Kidney (tissue), 14 donors: ENCODE results near the gene TMEM181. TPM values are rescaled to one million over a fixed set of nuclear protein-coding genes. Genes with fewer than 3 reads are reported as not detected.

Source experiments
- DNase-seq, 5 donors: peaks; one replicate each; pipeline ENCODE4 v3.0.0-alpha.2; 2013 to 2020
- FAIRE-seq: peaks from 2 replicates; lab custom pipeline; 2012; peaks lifted over from hg19 to GRCh38; lab: Jason Lieb, UNC
- H3K27ac ChIP-seq, 2 donors: one replicate each; pipeline ENCODE4 v1.7.0; 2013; ENCODE audit warnings: low read depth in 2 of 2, low read length in 2 of 2, inconsistent platforms in 1 of 2
- H3K27me3 ChIP-seq: one replicate; pipeline ENCODE4 v1.7.1; 2013; ENCODE audit warnings: low read length, inconsistent platforms; ENCODE audit not compliant: control insufficient read depth, insufficient read depth
- H3K36me3 ChIP-seq, 3 donors: one replicate each; pipeline versions ENCODE4 v1.7.0 to v1.7.1; 2013; ENCODE audit warnings: low read length in 3 of 3, control low read depth in 1 of 3, inconsistent platforms in 1 of 3; ENCODE audit not compliant: insufficient read depth in 3 of 3, control insufficient read depth in 2 of 3
- H3K4me1 ChIP-seq, 3 donors: one replicate each; pipeline versions ENCODE4 v1.7.0 to v1.7.1; 2013; ENCODE audit warnings: low read length in 3 of 3, inconsistent platforms in 1 of 3, low read depth in 1 of 3; ENCODE audit not compliant: control insufficient read depth in 2 of 3, insufficient read depth in 2 of 3
- H3K4me3 ChIP-seq, 3 donors: one replicate each; pipeline versions ENCODE4 v1.7.0 to v1.8.1; 2013; ENCODE audit warnings: low read length in 3 of 3, control low read depth in 1 of 3, inconsistent platforms in 1 of 3
- H3K9ac ChIP-seq, 3 donors: one replicate each; pipeline versions ENCODE4 v1.7.0 to v1.7.1; 2013; ENCODE audit warnings: low read length in 3 of 3, control low read depth in 1 of 3, inconsistent platforms in 1 of 3
- H3K9me3 ChIP-seq, 3 donors: one replicate each; pipeline versions ENCODE4 v1.7.0 to v1.7.1; 2013; ENCODE audit warnings: low read length in 3 of 3, control low read depth in 1 of 3, inconsistent platforms in 1 of 3; ENCODE audit not compliant: control insufficient read depth in 2 of 3, insufficient read depth in 1 of 3
- intact Hi-C: fragments of 100-400 bp; cut with DNase I; formaldehyde crosslinking; loops from one replicate; pipeline ENCODE4 v1.11.1; 2022
- microRNA-seq: library from miRNA; unstranded; fragments of <30 nt; microRNA quantifications from one replicate; pipeline ENCODE4 v1.2.0, GENCODE V29; 2020
- polyA plus RNA-seq: library from polyadenylated mRNA; stranded (reverse); fragments of 350-450 nt; fragmentation: Illumina TruSeq; extraction: RNeasy Lipid Tissue Mini Kit (QIAGEN cat#74804); gene quantifications from one replicate; pipeline ENCODE4 v1.2.3, GENCODE V29; 2014; ENCODE audit warnings: low read depth, low replicate concordance; ENCODE audit not compliant: insufficient read depth
- total RNA-seq: library from RNA; stranded (reverse); fragmentation: NEBNext Ultra II Directional; extraction: Animal tissue kit (Norgen Biotek cat#: 25700); gene quantifications from one replicate; pipeline ENCODE4 v1.2.1, GENCODE V29; 2021
- TF ChIP-seq, protein P1 (sequence below): IDR thresholded peaks from 3 replicates; pipeline ENCODE4 v1.5.1; 2012; ENCODE audit warnings: mild to moderate bottlenecking, moderate library complexity, borderline replicate concordance; ENCODE audit not compliant: insufficient read depth; ENCODE audit errors: extremely low read depth
- donor health status: control.
- donor health status: control.
- donor health status: control.
- donor health status: control.
- donor health status: control.
- donor health status: DM: yes; HTN: yes; CAD: no.
- donor health status: Normal renal cell carcinoma (clear cell type).

Gene TMEM181
- total and polyA plus RNA-seq, 2 donors from 2014 or later, result 6.9 to 19.9 TPM

DNA sequence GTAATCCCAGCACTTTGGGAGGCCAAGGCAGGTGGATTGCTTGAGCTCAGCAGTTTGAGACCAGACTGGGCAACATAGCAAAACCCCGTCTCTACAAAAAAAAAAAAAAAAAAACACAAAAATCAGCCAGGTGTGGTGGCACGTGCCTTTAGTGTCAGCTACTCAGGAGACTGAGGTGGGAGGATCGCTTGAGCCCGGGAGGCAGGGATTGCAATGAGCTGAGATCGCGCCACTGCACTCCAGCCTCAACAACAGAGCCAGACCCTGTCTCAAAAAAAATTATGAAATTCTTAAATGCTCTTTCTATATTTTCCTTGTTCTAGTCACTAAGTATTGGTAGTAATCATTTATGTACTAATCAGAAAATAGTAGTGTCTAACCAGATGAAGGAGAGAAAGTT, 120.6 kb downstream of the TMEM181 start:
- TF ChIP-seq, protein P1, sequence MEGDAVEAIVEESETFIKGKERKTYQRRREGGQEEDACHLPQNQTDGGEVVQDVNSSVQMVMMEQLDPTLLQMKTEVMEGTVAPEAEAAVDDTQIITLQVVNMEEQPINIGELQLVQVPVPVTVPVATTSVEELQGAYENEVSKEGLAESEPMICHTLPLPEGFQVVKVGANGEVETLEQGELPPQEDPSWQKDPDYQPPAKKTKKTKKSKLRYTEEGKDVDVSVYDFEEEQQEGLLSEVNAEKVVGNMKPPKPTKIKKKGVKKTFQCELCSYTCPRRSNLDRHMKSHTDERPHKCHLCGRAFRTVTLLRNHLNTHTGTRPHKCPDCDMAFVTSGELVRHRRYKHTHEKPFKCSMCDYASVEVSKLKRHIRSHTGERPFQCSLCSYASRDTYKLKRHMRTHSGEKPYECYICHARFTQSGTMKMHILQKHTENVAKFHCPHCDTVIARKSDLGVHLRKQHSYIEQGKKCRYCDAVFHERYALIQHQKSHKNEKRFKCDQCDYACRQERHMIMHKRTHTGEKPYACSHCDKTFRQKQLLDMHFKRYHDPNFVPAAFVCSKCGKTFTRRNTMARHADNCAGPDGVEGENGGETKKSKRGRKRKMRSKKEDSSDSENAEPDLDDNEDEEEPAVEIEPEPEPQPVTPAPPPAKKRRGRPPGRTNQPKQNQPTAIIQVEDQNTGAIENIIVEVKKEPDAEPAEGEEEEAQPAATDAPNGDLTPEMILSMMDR, result no peak
- Histone ChIP-seq H3K36me3 (no peaks in the 10 kb centered on the region), H3K27me3 (no peaks in the 10 kb centered on the region), H3K27ac (no peak overlapping the region), H3K9me3 (no peaks in the 10 kb centered on the region), H3K9ac (no peak overlapping the region), H3K4me1 (peaks cover 0 to 6% (median 0%) of the 10 kb centered on the region in 3 donors), H3K4me3 (no peak overlapping the region)
- intact Hi-C loops, result no loop called here
- FAIRE-seq, result no peak
- DNase-seq, result no peak

DNA sequence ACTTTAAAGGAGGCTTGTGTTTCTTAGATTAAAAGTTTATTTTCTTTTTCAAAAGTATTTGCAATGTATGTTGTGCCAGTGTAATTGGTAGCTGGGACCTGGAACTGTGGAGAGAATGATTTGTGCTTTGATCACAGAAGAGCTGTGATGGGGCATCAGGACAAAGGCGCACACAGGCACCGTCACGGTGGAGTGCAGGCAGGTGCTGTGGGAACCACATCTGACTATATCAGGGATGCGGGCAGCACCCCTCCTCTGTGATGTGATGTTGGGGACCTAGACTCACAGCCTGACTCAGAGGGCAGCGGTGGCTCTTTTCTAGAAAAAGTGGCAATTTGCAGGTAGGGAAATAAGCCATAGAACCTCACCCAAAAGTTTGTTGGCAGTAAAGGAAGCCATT, 124.4 kb downstream of the TMEM181 start:
- FAIRE-seq (no peak), DNase-seq (no peak)
- H3K27me3 ChIP-seq, result no peaks in the 10 kb centered on the region
- intact Hi-C loops, result no loop called here
- H3K9ac ChIP-seq, result no peak overlapping the region
- no peaks in the 10 kb centered on the region for H3K36me3 ChIP-seq
- peaks cover 0 to 6% (median 0%) of the 10 kb centered on the region in 3 donors for H3K4me1 ChIP-seq
- no peak overlapping the region for H3K27ac ChIP-seq
- TF ChIP-seq, protein P1, result no peak
- no peaks in the 10 kb centered on the region for H3K9me3 ChIP-seq
- H3K4me3 ChIP-seq, result no peak overlapping the region

- intact Hi-C loops, result no loop called here
- no peak for FAIRE-seq
Measured at GRCh38 chr6:158684745-158685324, 124.9 kb downstream of the TMEM181 start.

More at GRCh38 chr6:158684745-158685324, 124.9 kb downstream of the TMEM181 start:
- no peaks in the 10 kb centered on the region for H3K36me3 ChIP-seq
- no peaks in the 10 kb centered on the region for H3K9me3 ChIP-seq
- H3K4me1 ChIP-seq, result peaks cover 0 to 6% (median 0%) of the 10 kb centered on the region in 3 donors
- H3K27ac ChIP-seq, result no peak overlapping the region
- no peak overlapping the region for H3K4me3 ChIP-seq
- no peak overlapping the region for H3K9ac ChIP-seq
- DNase-seq, result no peak
- H3K27me3 ChIP-seq, result no peaks in the 10 kb centered on the region
- TF ChIP-seq, protein P1, result no peak

Small RNA genes lying within 50 kb of the gene (microRNA-seq; reads per million reads assigned to microRNA genes)
- not detected for gene MIR7161

Other genes starting within 250 kb of the TMEM181 start
- 114 TPM for gene TULP4, start 247.6 kb upstream of the TMEM181 start, total RNA-seq
- 3.3 TPM for gene TULP4, start 247.6 kb upstream of the TMEM181 start, polyA plus RNA-seq
- 145 TPM for gene DYNLT1, start 84.7 kb downstream of the TMEM181 start, total RNA-seq
- 406 TPM for gene DYNLT1, start 84.7 kb downstream of the TMEM181 start, polyA plus RNA-seq
- gene SYTL3, start 90.0 kb downstream of the TMEM181 start, total RNA-seq, result 16.0 TPM
- gene SYTL3, start 90.0 kb downstream of the TMEM181 start, polyA plus RNA-seq, result 3.1 TPM